GM12872 (cell line): ENCODE measurements around the gene PLCB3.

Source experiments
- CTCF ChIP-seq: IDR thresholded peaks from 3 replicates; pipeline ENCODE4 v1.5.1; 2011; ENCODE audit warnings: low read depth, mild to moderate bottlenecking, low read length, moderate library complexity; ENCODE audit not compliant: insufficient read depth

PLCB3 gene

GRCh38 chr11:64218628-64219353 lies 32.5 kb upstream of the PLCB3 start:
- no peak for TF ChIP-seq CTCF

GRCh38 chr11:64219354-64219684 lies 32.0 kb upstream of the PLCB3 start:
- TF ChIP-seq CTCF: no peak

GRCh38 chr11:64219755-64220154 lies 31.6 kb upstream of the PLCB3 start:
- no peak for TF ChIP-seq CTCF

GRCh38 chr11:64220271-64220670 lies 31.1 kb upstream of the PLCB3 start:
- no peak for TF ChIP-seq CTCF

GRCh38 chr11:64220798-64221197 lies 30.5 kb upstream of the PLCB3 start:
- TF ChIP-seq CTCF: no peak

GRCh38 chr11:64222651-64223000 lies 28.7 kb upstream of the PLCB3 start:
- TF ChIP-seq CTCF: no peak

- TF ChIP-seq CTCF: no peak
Observed at GRCh38 chr11:64223001-64223651, 28.2 kb upstream of the PLCB3 start.
